KMS-11 (cell line): ENCODE measurements around the gene FIGLA.

Experiments
- H2AFZ ChIP-seq: fragments of 200-600 bp; sonication (generic); 2 replicates; pipeline ENCODE4 v1.6.1; 2016; ENCODE audit warnings: antibody characterized with exemption, mixed run types, low read depth
- H3K27ac ChIP-seq: fragments of 200-600 bp; sonication (generic); 2 replicates; pipeline ENCODE4 v1.6.1; 2016; ENCODE audit warnings: mild to moderate bottlenecking, mixed run types
- H3K27me3 ChIP-seq: fragments of 200-600 bp; sonication (generic); 2 replicates; pipeline ENCODE4 v1.6.1; 2017; ENCODE audit warnings: mild to moderate bottlenecking, low read depth, mixed run types, moderate library complexity; ENCODE audit not compliant: insufficient read depth
- H3K36me3 ChIP-seq: fragments of 200-600 bp; sonication (generic); 2 replicates; pipeline ENCODE4 v1.6.1; 2017; ENCODE audit warnings: mild to moderate bottlenecking, mixed run types; ENCODE audit not compliant: insufficient read depth
- H3K4me1 ChIP-seq: fragments of 200-600 bp; sonication (generic); 2 replicates; pipeline ENCODE4 v1.6.1; 2016; ENCODE audit warnings: mild to moderate bottlenecking, low read depth, mixed run types; ENCODE audit not compliant: poor library complexity, severe bottlenecking
- H3K4me2 ChIP-seq: fragments of 200-600 bp; sonication (generic); 2 replicates; pipeline ENCODE4 v1.7.0; 2016; ENCODE audit warnings: mild to moderate bottlenecking, mixed run types
- H3K4me3 ChIP-seq: fragments of 200-600 bp; sonication (generic); IDR thresholded peaks from 2 replicates; pipeline ENCODE4 v1.6.1; 2017; ENCODE audit warnings: low read depth, low read length, mixed read lengths; ENCODE audit not compliant: insufficient read depth
- H3K79me2 ChIP-seq: fragments of 200-600 bp; sonication (generic); 2 replicates; pipeline ENCODE4 v1.6.1; 2016; ENCODE audit warnings: low read depth, mixed run types; ENCODE audit not compliant: insufficient read depth
- H3K9ac ChIP-seq: fragments of 200-600 bp; sonication (generic); 2 replicates; pipeline ENCODE4 v1.6.1; 2016; ENCODE audit warnings: mild to moderate bottlenecking, mixed run types
- H4K20me1 ChIP-seq: fragments of 200-600 bp; sonication (generic); 2 replicates; pipeline ENCODE4 v1.6.1; 2016; ENCODE audit warnings: mild to moderate bottlenecking, mixed run types; ENCODE audit not compliant: insufficient read depth
- CTCF ChIP-seq: fragments of 200-600 bp; sonication (generic); conservative IDR thresholded peaks from 2 replicates; pipeline ENCODE4 v1.6.1; 2017; ENCODE audit warnings: low read depth, mild to moderate bottlenecking, antibody characterized with exemption, low read length, moderate library complexity, mixed read lengths

Gene FIGLA

GRCh38 chr2:70769450-70769849 lies 21.0 kb downstream of the FIGLA start:
- no peak for TF ChIP-seq CTCF
- peaks cover 9% of the 10 kb centered on the region; the same call in 1 of the 2 replicates for H3K27me3 ChIP-seq

GRCh38 chr2:70768590-70769085 lies 21.8 kb downstream of the FIGLA start:
- Histone ChIP-seq H3K4me3 (no peak overlapping the region), H4K20me1 (no peaks in the 10 kb centered on the region), H3K36me3 (no peaks in the 10 kb centered on the region), H3K4me1 (peaks cover 67% of the 10 kb centered on the region), H3K4me2 (peak overlapping the region; percentile 29; the same call in 1 of the 2 replicates), H3K27me3 (peaks cover under 1% of the 10 kb centered on the region; the same call in 1 of the 2 replicates), H2AFZ (no peak overlapping the region), H3K79me2 (peaks cover 32% of the 10 kb centered on the region; the same call in 1 of the 2 replicates), H3K27ac (no peak overlapping the region; the same call in 1 of the 2 replicates), H3K9ac (no peak overlapping the region)
- no peak for TF ChIP-seq CTCF

More at GRCh38 chr2:70769450-70769849, 21.0 kb downstream of the FIGLA start:
- Histone ChIP-seq H3K4me1 (peaks cover 74% of the 10 kb centered on the region), H3K4me2 (peak overlapping the region; percentile 6; the same call in 1 of the 2 replicates), H4K20me1 (no peaks in the 10 kb centered on the region), H3K4me3 (no peak overlapping the region), H3K27ac (no peak overlapping the region), H3K79me2 (peaks cover 24% of the 10 kb centered on the region; the same call in 1 of the 2 replicates), H3K36me3 (no peaks in the 10 kb centered on the region), H3K9ac (no peak overlapping the region), H2AFZ (no peak overlapping the region)

GRCh38 chr2:70767699-70768589 lies 22.5 kb downstream of the FIGLA start, which contains the start of gene ADD2:
Gene ADD2 (minus strand): TSS chr2:70768200. CDS start chr2:70706408, 61,792 bp downstream.
- Histone ChIP-seq H3K4me2 (peak within 1 kb of the TSS; percentile 93), H3K36me3 (no peaks in the 10 kb centered on the region), H3K79me2 (peaks cover 39% of the 10 kb centered on the region; the same call in 1 of the 2 replicates), H3K27ac (peak within 1 kb of the TSS; percentile 83), H3K27me3 (no peaks in the 10 kb centered on the region), H2AFZ (peak within 1 kb of the TSS; percentile 91), H3K9ac (peak within 1 kb of the TSS; percentile 93), H4K20me1 (no peaks in the 10 kb centered on the region), H3K4me1 (peaks cover 60% of the 10 kb centered on the region), H3K4me3 (peak within 1 kb of the TSS; percentile 80)
- no peak; the same call in 1 of the 2 replicates for TF ChIP-seq CTCF

GRCh38 chr2:70767079-70767698 lies 23.3 kb downstream of the FIGLA start:
- no peaks in the 10 kb centered on the region for H4K20me1 ChIP-seq
- no peaks in the 10 kb centered on the region for H3K36me3 ChIP-seq
- H3K4me3 ChIP-seq: peak overlapping the region; percentile 80
- TF ChIP-seq CTCF: no peak
- H3K27ac ChIP-seq: peak overlapping the region; percentile 83
- peak overlapping the region; percentile 93 for H3K9ac ChIP-seq
- peaks cover 53% of the 10 kb centered on the region for H3K4me1 ChIP-seq
- H3K27me3 ChIP-seq: no peaks in the 10 kb centered on the region
- peak overlapping the region; percentile 93 for H3K4me2 ChIP-seq
- H3K79me2 ChIP-seq: peaks cover 42% of the 10 kb centered on the region; the same call in 1 of the 2 replicates
- peak overlapping the region; percentile 91 for H2AFZ ChIP-seq
